SK-N-SH (cell line): ENCODE measurements around the gene SH3PXD2A. TPM values are rescaled to one million over a fixed set of nuclear protein-coding genes. Genes with fewer than 3 reads are reported as not detected.

Source experiments
- CTCF ChIA-PET: fragments of 300-600, 350-600 bp; formaldehyde crosslinking; extraction: SDS; loops from one replicate; lab custom pipeline; 2021; lab: Yijun Ruan, JAX
- POLR2A ChIA-PET: fragments of 350-600 bp; sonication (Branson Sonifier 250); formaldehyde crosslinking; extraction: SDS; loops from one replicate; lab custom pipeline; 2020; ENCODE audit warnings: antibody characterized with exemption, inconsistent platforms; lab: Yijun Ruan, JAX
- DNase-seq: peaks from one replicate; pipeline ENCODE4 v3.0.0; 2012
- H2AFZ ChIP-seq: fragments of 200-600 bp; sonication (generic); 2 replicates; pipeline ENCODE4 v1.8.1; 2016; ENCODE audit warnings: antibody characterized with exemption, mild to moderate bottlenecking, low read depth
- H3F3A ChIP-seq: fragments of 200-600 bp; sonication (generic); replicated peaks from 2 replicates; pipeline ENCODE3; 2016; ENCODE audit warnings: antibody characterized with exemption, mild to moderate bottlenecking; ENCODE audit not compliant: insufficient read depth
- H3K27ac ChIP-seq, 2 experiments: fragments of 200-500 bp in 1 of 2; fragments of 200-600 bp in 1 of 2; sonication (Bioruptor generic) in 1 of 2; sonication (generic), shearing (Covaris generic) in 1 of 2; 2 replicates each; pipeline versions ENCODE4 v1.5.1 to v1.6.1; 2014 to 2016; ENCODE audit warnings: low read depth in 2 of 2, inconsistent platforms in 1 of 2, low read length in 1 of 2, mild to moderate bottlenecking in 1 of 2, mixed read lengths in 1 of 2
- H3K27me3 ChIP-seq: fragments of 200-600 bp; sonication (generic), shearing (Covaris generic); 2 replicates; pipeline ENCODE4 v1.6.1; 2016; ENCODE audit warnings: mixed run types; ENCODE audit not compliant: insufficient read depth
- H3K36me3 ChIP-seq, 2 experiments: fragments of 200-500 bp in 1 of 2; fragments of 200-600 bp in 1 of 2; sonication (Bioruptor generic) in 1 of 2; sonication (generic) in 1 of 2; replicated peaks in 1 of 2; 2 replicates each; pipeline versions ENCODE3 to v1.5.1; 2014 to 2016; ENCODE audit warnings: low read length in 1 of 2, mild to moderate bottlenecking in 1 of 2; ENCODE audit not compliant: insufficient read depth in 2 of 2, control insufficient read depth in 1 of 2
- H3K4me1 ChIP-seq, 2 experiments: fragments of 200-500 bp in 1 of 2; fragments of 200-600 bp in 1 of 2; sonication (Bioruptor generic) in 1 of 2; sonication (generic), shearing (Covaris generic) in 1 of 2; 2 replicates each; pipeline versions ENCODE4 v1.5.1 to v1.6.1; 2014 to 2016; ENCODE audit warnings: low read depth in 1 of 2, low read length in 1 of 2, mixed run types in 1 of 2; ENCODE audit not compliant: insufficient read depth in 2 of 2, control insufficient read depth in 1 of 2
- H3K4me2 ChIP-seq: fragments of 200-600 bp; sonication (generic), shearing (Covaris generic); 2 replicates; pipeline ENCODE4 v1.6.1; 2017; ENCODE audit warnings: mixed run types
- H3K4me3 ChIP-seq, 2 experiments: fragments of 200-500 bp in 1 of 2; fragments of 200-600 bp in 1 of 2; sonication (Bioruptor generic) in 1 of 2; sonication (generic), shearing (Covaris generic) in 1 of 2; 2 replicates each; pipeline versions ENCODE4 v1.5.1 to v1.8.1; 2014 to 2016; ENCODE audit warnings: low read depth in 2 of 2, inconsistent platforms in 1 of 2, low read length in 1 of 2, mild to moderate bottlenecking in 1 of 2, mixed read lengths in 1 of 2, moderate library complexity in 1 of 2
- H3K79me2 ChIP-seq: fragments of 200-600 bp; sonication (generic); 2 replicates; pipeline ENCODE4 v1.8.1; 2017; ENCODE audit warnings: mild to moderate bottlenecking; ENCODE audit not compliant: insufficient read depth
- H3K9ac ChIP-seq: fragments of 200-600 bp; sonication (generic); 2 replicates; pipeline ENCODE4 v1.6.1; 2017; ENCODE audit warnings: mixed run types
- H3K9me2 ChIP-seq: fragments of 200-600 bp; sonication (generic); 2 replicates; pipeline ENCODE4 v1.6.1; 2017; ENCODE audit warnings: mixed run types
- H3K9me3 ChIP-seq: fragments of 200-600 bp; sonication (generic); 2 replicates; pipeline ENCODE4 v1.6.1; 2017; ENCODE audit warnings: mixed run types, mild to moderate bottlenecking, moderate library complexity
- H4K20me1 ChIP-seq: fragments of 200-600 bp; sonication (generic); 2 replicates; pipeline ENCODE4 v1.6.1; 2017; ENCODE audit warnings: mild to moderate bottlenecking, mixed run types; ENCODE audit not compliant: insufficient read depth
- EZH2phosphoT487 ChIP-seq: fragments of 200-600 bp; sonication (generic); IDR thresholded peaks from 2 replicates; pipeline ENCODE4 v1.6.1; 2017; ENCODE audit warnings: low read depth, mixed run types, mild to moderate bottlenecking, antibody characterized with exemption, moderate library complexity, borderline replicate concordance
- GABPA ChIP-seq: IDR thresholded peaks from 2 replicates; pipeline ENCODE4 v1.4.0; 2012; ENCODE audit warnings: low read depth, mild to moderate bottlenecking
- GATA2 ChIP-seq: sonication (generic); formaldehyde crosslinking; IDR thresholded peaks from 2 replicates; pipeline ENCODE4 v1.5.0; 2020; ENCODE audit warnings: mild to moderate bottlenecking, missing genetic modification reagents
- MEF2A ChIP-seq: IDR thresholded peaks from 2 replicates; pipeline ENCODE4 v1.4.0; 2012; ENCODE audit warnings: low read depth, borderline replicate concordance
- RAD21 ChIP-seq: IDR thresholded peaks from 2 replicates; pipeline ENCODE4 v1.6.1; 2012; ENCODE audit warnings: mild to moderate bottlenecking, low read length
- RCOR1 ChIP-seq: fragments of 150-350 bp; IDR thresholded peaks from 2 replicates; pipeline ENCODE4 v1.6.1; 2017; ENCODE audit warnings: antibody characterized with exemption, low read length
- RXRA ChIP-seq: IDR thresholded peaks from 2 replicates; pipeline ENCODE4 v1.4.0; 2012; ENCODE audit warnings: low read depth, mild to moderate bottlenecking, borderline replicate concordance
- SIN3A ChIP-seq: IDR thresholded peaks from 2 replicates; pipeline ENCODE4 v1.6.1; 2012; ENCODE audit warnings: low read depth, mild to moderate bottlenecking, low read length, moderate library complexity, borderline replicate concordance
- SMC3 ChIP-seq: IDR thresholded peaks from 2 replicates; pipeline ENCODE4 v1.6.1; 2012; ENCODE audit warnings: low read depth, low read length, improper control_type of control experiment
- TAF1 ChIP-seq: IDR thresholded peaks from 2 replicates; pipeline ENCODE4 v1.6.1; 2012; ENCODE audit warnings: low read depth, mild to moderate bottlenecking, low read length, moderate library complexity, borderline replicate concordance
- WGBS: methylation state at CpG from one replicate; pipeline ENCODE4 v1.1.6; 2017; ENCODE audit warnings: low lambda C conversion rate; 5-methylcytosine and 5-hydroxymethylcytosine counted together
- polyA plus RNA-seq, 3 experiments: library from polyadenylated mRNA; depleted of rRNA; stranded (reverse); fragments of >200 nt; gene quantifications; 2 replicates each; pipeline ENCODE4 v1.2.3, GENCODE V29; 2012
- TF ChIP-seq, protein P1 (sequence below): IDR thresholded peaks from 2 replicates; pipeline ENCODE4; 2012
- TF ChIP-seq, protein P2 (sequence below): fragments of 150-350 bp; IDR thresholded peaks from 2 replicates; pipeline ENCODE4 v1.6.1; 2017; ENCODE audit warnings: antibody characterized with exemption, low read length, low read depth, borderline replicate concordance
- TF ChIP-seq, protein P3 (sequence below): IDR thresholded peaks from 2 replicates; pipeline ENCODE4 v1.4.0; 2012; ENCODE audit warnings: low read depth, borderline replicate concordance
- TF ChIP-seq, protein P4 (sequence below): fragments of 200-600 bp; sonication (generic); IDR thresholded peaks from 2 replicates; pipeline ENCODE4 v1.6.1; 2017; ENCODE audit warnings: antibody characterized with exemption, mild to moderate bottlenecking, moderate library complexity
- TF ChIP-seq, protein P5 (sequence below): IDR thresholded peaks from 2 replicates; pipeline ENCODE4 v1.6.1; 2012; ENCODE audit warnings: mild to moderate bottlenecking, low read depth, low read length, moderate library complexity

The SH3PXD2A gene
- polyA plus RNA-seq, 1 of the 3 experiments (the other 2 are of a cell fraction) = 2.5 TPM

DNA sequence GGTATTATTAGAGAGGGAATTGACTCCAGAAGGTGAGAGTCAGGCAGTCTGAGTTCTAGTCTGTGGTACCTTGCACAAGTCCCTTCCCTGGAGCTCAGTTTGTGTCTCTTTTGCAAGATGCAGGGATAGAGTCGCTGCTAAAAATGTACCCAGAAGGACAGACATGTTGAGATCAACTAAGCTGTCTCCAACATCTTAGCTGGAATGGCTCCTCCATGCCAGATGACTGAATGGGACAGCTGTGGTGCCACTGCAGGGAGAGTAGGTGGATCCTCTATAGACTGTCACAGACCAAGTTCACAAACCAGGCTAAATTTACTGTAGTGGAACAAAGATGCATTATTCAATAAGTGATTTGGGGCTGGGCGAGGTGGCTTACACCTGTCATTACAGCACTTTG lies 241.8 kb downstream of the SH3PXD2A start:
- H3K27ac ChIP-seq = no peak overlapping the region; a peak in 1 of 4 replicates
- H2AFZ ChIP-seq = no peak overlapping the region
- no peaks in the 10 kb centered on the region for H3K79me2 ChIP-seq
- DNase-seq = no peak
- H3K4me1 ChIP-seq = peaks cover 0 to 76% of the 10 kb centered on the region in 2 experiments; a peak in 3 of 4 replicates
- CTCF ChIA-PET = interaction anchor here (1.5 to 7.9 kb wide), 5 partner anchors 9 to 95 kb away, joined by 3 to 59 read pairs (median 13); no protein-coding TSS in a partner anchor
- WGBS = 97% methylated on average over 2 of the region's 2 CpGs
- H4K20me1 ChIP-seq = no peaks in the 10 kb centered on the region
- no peaks in the 10 kb centered on the region for H3K27me3 ChIP-seq
- H3K4me2 ChIP-seq = no peak overlapping the region
- POLR2A ChIA-PET = interaction anchor here (0.6 to 1.4 kb wide), 2 partner anchors 25 to 65 kb away, joined by 3 to 5 read pairs; no protein-coding TSS in a partner anchor
- no peak overlapping the region for H3K4me3 ChIP-seq
- H3K36me3 ChIP-seq = peaks cover 0 to 9% of the 10 kb centered on the region in 2 experiments
- no peaks in the 10 kb centered on the region for H3F3A ChIP-seq
- TF ChIP-seq, protein P1, sequence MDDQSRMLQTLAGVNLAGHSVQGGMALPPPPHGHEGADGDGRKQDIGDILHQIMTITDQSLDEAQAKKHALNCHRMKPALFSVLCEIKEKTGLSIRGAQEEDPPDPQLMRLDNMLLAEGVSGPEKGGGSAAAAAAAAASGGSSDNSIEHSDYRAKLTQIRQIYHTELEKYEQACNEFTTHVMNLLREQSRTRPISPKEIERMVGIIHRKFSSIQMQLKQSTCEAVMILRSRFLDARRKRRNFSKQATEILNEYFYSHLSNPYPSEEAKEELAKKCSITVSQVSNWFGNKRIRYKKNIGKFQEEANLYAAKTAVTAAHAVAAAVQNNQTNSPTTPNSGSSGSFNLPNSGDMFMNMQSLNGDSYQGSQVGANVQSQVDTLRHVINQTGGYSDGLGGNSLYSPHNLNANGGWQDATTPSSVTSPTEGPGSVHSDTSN = no peak
- TF ChIP-seq, protein P2, sequence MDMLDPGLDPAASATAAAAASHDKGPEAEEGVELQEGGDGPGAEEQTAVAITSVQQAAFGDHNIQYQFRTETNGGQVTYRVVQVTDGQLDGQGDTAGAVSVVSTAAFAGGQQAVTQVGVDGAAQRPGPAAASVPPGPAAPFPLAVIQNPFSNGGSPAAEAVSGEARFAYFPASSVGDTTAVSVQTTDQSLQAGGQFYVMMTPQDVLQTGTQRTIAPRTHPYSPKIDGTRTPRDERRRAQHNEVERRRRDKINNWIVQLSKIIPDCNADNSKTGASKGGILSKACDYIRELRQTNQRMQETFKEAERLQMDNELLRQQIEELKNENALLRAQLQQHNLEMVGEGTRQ = no peak
- TF ChIP-seq SIN3A (no peak), RAD21 (no peak), GABPA (no peak), SMC3 (no peak), EZH2phosphoT487 (no peak), RXRA (no peak), RCOR1 (no peak), MEF2A (no peak), TAF1 (no peak)
- TF ChIP-seq, protein P3, sequence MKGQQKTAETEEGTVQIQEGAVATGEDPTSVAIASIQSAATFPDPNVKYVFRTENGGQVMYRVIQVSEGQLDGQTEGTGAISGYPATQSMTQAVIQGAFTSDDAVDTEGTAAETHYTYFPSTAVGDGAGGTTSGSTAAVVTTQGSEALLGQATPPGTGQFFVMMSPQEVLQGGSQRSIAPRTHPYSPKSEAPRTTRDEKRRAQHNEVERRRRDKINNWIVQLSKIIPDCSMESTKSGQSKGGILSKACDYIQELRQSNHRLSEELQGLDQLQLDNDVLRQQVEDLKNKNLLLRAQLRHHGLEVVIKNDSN = no peak
- H3K9ac ChIP-seq = no peak overlapping the region
- H3K9me2 ChIP-seq = no peaks in the 10 kb centered on the region
- no peaks in the 10 kb centered on the region for H3K9me3 ChIP-seq

DNA sequence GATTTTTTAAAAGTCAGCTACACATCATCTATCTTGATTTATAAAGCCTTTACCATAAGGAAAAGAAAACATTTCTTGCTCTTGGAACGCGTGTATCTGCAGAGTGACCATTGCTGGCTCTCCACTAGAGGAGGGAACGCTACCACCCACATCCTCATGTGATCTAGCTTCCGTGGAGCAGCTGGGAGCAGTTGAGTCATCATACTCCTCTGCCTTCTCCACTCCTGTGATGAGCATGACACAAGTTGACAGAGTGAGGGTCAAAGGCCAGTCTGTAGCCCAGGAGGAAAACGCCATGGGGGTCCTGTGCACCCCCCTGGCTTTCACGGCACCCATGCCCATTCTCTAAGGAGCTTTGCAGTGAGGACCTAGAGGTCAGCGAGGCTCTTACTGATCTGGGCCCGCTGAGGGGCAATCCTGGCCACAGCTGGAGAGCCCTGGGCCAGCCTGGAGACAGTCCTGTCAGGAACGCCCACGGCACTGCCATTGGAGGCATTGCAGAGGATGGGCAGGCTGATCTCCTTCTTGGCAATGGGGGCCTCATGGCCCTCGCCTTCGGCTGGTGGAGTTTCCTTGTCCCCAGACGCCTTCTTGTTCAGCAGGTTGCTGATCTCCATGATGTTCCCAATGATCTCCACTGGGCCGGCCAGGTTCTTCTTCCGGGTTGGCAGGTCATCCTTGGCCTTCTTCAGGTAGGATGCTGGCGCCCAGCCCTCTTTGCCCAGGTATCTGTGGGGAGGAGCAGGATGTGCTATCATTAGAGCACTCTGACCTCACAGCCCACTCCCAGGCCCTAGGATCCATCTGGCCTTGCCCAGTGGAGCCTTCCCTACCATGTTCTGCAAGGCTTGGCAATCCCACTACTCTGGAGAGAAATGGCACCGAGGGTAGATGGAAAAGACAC lies 242.7 kb downstream of the SH3PXD2A start:
- Histone ChIP-seq H3K36me3 (peaks cover 0 to 9% of the 10 kb centered on the region in 2 experiments), H3K9me3 (no peaks in the 10 kb centered on the region), H3K4me3 (no peak overlapping the region), H3K4me2 (no peak overlapping the region), H3F3A (no peaks in the 10 kb centered on the region), H4K20me1 (no peaks in the 10 kb centered on the region), H3K9ac (no peak overlapping the region), H3K9me2 (no peaks in the 10 kb centered on the region), H2AFZ (no peak overlapping the region), H3K27ac (peak overlapping the region in 1 of 2 experiments; percentile 95; a peak in 2 of 4 replicates), H3K27me3 (no peaks in the 10 kb centered on the region), H3K79me2 (no peaks in the 10 kb centered on the region), H3K4me1 (peaks cover 0 to 67% of the 10 kb centered on the region in 2 experiments; a peak in 2 of 4 replicates)
- POLR2A ChIA-PET = interaction anchor here (0.6 to 1.4 kb wide), 2 partner anchors 24 to 66 kb away, joined by 3 to 5 read pairs; no protein-coding TSS in a partner anchor
- CTCF ChIA-PET = interaction anchor here (1.9 to 7.9 kb wide), 5 partner anchors 8 to 74 kb away, joined by 7 to 59 read pairs (median 17); no protein-coding TSS in a partner anchor
- 83% methylated on average over 8 of the region's 17 CpGs for WGBS
- no peak for DNase-seq
- TF ChIP-seq RCOR1 = no peak
- no peak for TF ChIP-seq GATA2
- TF ChIP-seq, protein P4, sequence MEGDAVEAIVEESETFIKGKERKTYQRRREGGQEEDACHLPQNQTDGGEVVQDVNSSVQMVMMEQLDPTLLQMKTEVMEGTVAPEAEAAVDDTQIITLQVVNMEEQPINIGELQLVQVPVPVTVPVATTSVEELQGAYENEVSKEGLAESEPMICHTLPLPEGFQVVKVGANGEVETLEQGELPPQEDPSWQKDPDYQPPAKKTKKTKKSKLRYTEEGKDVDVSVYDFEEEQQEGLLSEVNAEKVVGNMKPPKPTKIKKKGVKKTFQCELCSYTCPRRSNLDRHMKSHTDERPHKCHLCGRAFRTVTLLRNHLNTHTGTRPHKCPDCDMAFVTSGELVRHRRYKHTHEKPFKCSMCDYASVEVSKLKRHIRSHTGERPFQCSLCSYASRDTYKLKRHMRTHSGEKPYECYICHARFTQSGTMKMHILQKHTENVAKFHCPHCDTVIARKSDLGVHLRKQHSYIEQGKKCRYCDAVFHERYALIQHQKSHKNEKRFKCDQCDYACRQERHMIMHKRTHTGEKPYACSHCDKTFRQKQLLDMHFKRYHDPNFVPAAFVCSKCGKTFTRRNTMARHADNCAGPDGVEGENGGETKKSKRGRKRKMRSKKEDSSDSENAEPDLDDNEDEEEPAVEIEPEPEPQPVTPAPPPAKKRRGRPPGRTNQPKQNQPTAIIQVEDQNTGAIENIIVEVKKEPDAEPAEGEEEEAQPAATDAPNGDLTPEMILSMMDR = no peak
- TF ChIP-seq, protein P5, sequence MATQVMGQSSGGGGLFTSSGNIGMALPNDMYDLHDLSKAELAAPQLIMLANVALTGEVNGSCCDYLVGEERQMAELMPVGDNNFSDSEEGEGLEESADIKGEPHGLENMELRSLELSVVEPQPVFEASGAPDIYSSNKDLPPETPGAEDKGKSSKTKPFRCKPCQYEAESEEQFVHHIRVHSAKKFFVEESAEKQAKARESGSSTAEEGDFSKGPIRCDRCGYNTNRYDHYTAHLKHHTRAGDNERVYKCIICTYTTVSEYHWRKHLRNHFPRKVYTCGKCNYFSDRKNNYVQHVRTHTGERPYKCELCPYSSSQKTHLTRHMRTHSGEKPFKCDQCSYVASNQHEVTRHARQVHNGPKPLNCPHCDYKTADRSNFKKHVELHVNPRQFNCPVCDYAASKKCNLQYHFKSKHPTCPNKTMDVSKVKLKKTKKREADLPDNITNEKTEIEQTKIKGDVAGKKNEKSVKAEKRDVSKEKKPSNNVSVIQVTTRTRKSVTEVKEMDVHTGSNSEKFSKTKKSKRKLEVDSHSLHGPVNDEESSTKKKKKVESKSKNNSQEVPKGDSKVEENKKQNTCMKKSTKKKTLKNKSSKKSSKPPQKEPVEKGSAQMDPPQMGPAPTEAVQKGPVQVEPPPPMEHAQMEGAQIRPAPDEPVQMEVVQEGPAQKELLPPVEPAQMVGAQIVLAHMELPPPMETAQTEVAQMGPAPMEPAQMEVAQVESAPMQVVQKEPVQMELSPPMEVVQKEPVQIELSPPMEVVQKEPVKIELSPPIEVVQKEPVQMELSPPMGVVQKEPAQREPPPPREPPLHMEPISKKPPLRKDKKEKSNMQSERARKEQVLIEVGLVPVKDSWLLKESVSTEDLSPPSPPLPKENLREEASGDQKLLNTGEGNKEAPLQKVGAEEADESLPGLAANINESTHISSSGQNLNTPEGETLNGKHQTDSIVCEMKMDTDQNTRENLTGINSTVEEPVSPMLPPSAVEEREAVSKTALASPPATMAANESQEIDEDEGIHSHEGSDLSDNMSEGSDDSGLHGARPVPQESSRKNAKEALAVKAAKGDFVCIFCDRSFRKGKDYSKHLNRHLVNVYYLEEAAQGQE = no peak
